ENCODE results near the gene DUSP1. TPM values are rescaled to one million over a fixed set of nuclear protein-coding genes. Genes with fewer than 3 reads are reported as not detected.

DUSP1 gene
- total and polyA plus RNA-seq, 9 of the 15 experiments (the other 6 are each of a cell fraction or from before 2014, with no cell fraction given): 2.1 to 14.2 (median 8.5) TPM

- Histone ChIP-seq H3K4me1 (replicated peaks in 1 of 2; ENCODE audit: control insufficient read depth in 2 of 2, insufficient read depth in 2 of 2, low read length in 2 of 2) (peaks cover 41 to 57% of the 10 kb centered on the region in 2 experiments), H4K20me1 (replicated peaks; ENCODE audit: control insufficient read depth, insufficient read depth, low read length) (peaks cover 29% of the 10 kb centered on the region), H2AFZ (ENCODE audit: low read depth, low read length) (no peak overlapping the region), H3K9me1 (ENCODE audit: control insufficient read depth, insufficient read depth, low read length) (peaks cover 9% of the 10 kb centered on the region), H3K36me3 (ENCODE audit: control insufficient read depth, insufficient read depth, low read length) (peaks cover 30% of the 10 kb centered on the region), H3K79me2 (ENCODE audit: control insufficient read depth, insufficient read depth, low read length) (peaks cover 26% of the 10 kb centered on the region), H3K9me3 (replicated peaks; ENCODE audit: control insufficient read depth, insufficient read depth, low read depth, low read length) (no peaks in the 10 kb centered on the region), H3K9ac (ENCODE audit: insufficient read depth in 1 of 2, low read depth in 2 of 2, low read length in 2 of 2) (peak overlapping the region; percentile 99 to 100; a peak in 2 of 4 replicates), H3K27ac (ENCODE audit: extremely low read depth, low read depth, low read length) (no peak overlapping the region; the same call in 2 of the 3 replicates), H3K4me3 (peak overlapping the region; percentile 84; the same call in 1 of the 2 replicates), H3K27me3 (ENCODE audit: control insufficient read depth in 2 of 2, insufficient read depth in 2 of 2, low read length in 2 of 2) (no peaks in the 10 kb centered on the region), H3K4me2 (ENCODE audit: insufficient read depth, low read length) (peak overlapping the region; percentile 93)
- no peak for FAIRE-seq
- BruUV-seq (replicated peaks): no TSS peak
- in situ Hi-C loops (cut with MboI) (no loop called here), intact Hi-C loops (cut with micrococcal nuclease) (no loop called here)
- ChIA-PET POLR2A (interaction anchor here (0.5 to 4.4 kb wide), 22 partner anchors 8 to 629 kb away, joined by 3 to 55 read pairs (median 4); no protein-coding TSS in a partner anchor), CTCF (ENCODE audit: low intra/inter-chr PET ratio) (interaction anchor here (0.6 kb wide), 1 partner anchor 152 kb away, joined by 3 read pairs; no protein-coding TSS in a partner anchor)
- DNase-seq (ENCODE audit: extremely low read depth in 1 of 4, low spot score in 3 of 4): no peak
- ATAC-seq: no peak
- 85% methylated on average over 17 of the region's 20 CpGs for WGBS (ENCODE audit: insufficient coverage, low coverage, missing lambda C conversion rate)
- TF ChIP-seq, protein P1, sequence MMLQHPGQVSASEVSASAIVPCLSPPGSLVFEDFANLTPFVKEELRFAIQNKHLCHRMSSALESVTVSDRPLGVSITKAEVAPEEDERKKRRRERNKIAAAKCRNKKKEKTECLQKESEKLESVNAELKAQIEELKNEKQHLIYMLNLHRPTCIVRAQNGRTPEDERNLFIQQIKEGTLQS (IDR thresholded peaks at IDR 0.05): no peak
- TF ChIP-seq, protein P1 (CRISPR knock-in tag; conservative IDR thresholded peaks at IDR 0.05): peak; percentile 38; the same call in 1 of the 2 replicates
- TF ChIP-seq, protein P2, sequence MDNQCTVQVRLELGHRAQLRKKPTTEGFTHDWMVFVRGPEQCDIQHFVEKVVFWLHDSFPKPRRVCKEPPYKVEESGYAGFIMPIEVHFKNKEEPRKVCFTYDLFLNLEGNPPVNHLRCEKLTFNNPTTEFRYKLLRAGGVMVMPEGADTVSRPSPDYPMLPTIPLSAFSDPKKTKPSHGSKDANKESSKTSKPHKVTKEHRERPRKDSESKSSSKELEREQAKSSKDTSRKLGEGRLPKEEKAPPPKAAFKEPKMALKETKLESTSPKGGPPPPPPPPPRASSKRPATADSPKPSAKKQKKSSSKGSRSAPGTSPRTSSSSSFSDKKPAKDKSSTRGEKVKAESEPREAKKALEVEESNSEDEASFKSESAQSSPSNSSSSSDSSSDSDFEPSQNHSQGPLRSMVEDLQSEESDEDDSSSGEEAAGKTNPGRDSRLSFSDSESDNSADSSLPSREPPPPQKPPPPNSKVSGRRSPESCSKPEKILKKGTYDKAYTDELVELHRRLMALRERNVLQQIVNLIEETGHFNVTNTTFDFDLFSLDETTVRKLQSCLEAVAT (IDR thresholded peaks at IDR 0.05): peak in 1 of 2 experiments; percentile 37; a peak in 2 of 4 replicates
- TF ChIP-seq ZNF274 (IDR thresholded peaks at IDR 0.05; ENCODE audit: borderline replicate concordance, low read depth, low read length) (peak; percentile 33; the same call in 1 of the 2 replicates), MAFG (tag; conservative IDR thresholded peaks at IDR 0.05) (peak; percentile 65; the same call in 1 of the 2 replicates), POLR2G (IDR thresholded peaks at IDR 0.05; ENCODE audit: low read depth, low read length) (peak; percentile 70), MAFF (IDR thresholded peaks at IDR 0.05; ENCODE audit: low read length) (peak; percentile 87), ZC3H4 (CRISPR knock-in tag; IDR thresholded peaks at IDR 0.05; ENCODE audit: borderline replicate concordance) (peak; percentile 94; the same call in 1 of the 2 replicates), TAF9B (IDR thresholded peaks at IDR 0.05; ENCODE audit: partially characterized antibody) (no peak), RBFOX2 (IDR thresholded peaks at IDR 0.05; ENCODE audit: low read depth, low read length) (peak; percentile 78), BRCA1 (IDR thresholded peaks at IDR 0.05) (no peak), BRCA1 (CRISPR knock-in tag; IDR thresholded peaks at IDR 0.05) (0 out of 2 replicates have a peak, but pooled peaks have one; percentile 41), MAFK (IDR thresholded peaks at IDR 0.05; ENCODE audit: low read length) (peak; percentile 84), MED1 (CRISPR knock-in tag; IDR thresholded peaks at IDR 0.05; ENCODE audit: borderline replicate concordance) (no peak), CHD2 (IDR thresholded peaks at IDR 0.05; ENCODE audit: low read depth, low read length) (0 out of 2 replicates have a peak, but pooled peaks have one; percentile 8)
- TF ChIP-seq, protein P3, sequence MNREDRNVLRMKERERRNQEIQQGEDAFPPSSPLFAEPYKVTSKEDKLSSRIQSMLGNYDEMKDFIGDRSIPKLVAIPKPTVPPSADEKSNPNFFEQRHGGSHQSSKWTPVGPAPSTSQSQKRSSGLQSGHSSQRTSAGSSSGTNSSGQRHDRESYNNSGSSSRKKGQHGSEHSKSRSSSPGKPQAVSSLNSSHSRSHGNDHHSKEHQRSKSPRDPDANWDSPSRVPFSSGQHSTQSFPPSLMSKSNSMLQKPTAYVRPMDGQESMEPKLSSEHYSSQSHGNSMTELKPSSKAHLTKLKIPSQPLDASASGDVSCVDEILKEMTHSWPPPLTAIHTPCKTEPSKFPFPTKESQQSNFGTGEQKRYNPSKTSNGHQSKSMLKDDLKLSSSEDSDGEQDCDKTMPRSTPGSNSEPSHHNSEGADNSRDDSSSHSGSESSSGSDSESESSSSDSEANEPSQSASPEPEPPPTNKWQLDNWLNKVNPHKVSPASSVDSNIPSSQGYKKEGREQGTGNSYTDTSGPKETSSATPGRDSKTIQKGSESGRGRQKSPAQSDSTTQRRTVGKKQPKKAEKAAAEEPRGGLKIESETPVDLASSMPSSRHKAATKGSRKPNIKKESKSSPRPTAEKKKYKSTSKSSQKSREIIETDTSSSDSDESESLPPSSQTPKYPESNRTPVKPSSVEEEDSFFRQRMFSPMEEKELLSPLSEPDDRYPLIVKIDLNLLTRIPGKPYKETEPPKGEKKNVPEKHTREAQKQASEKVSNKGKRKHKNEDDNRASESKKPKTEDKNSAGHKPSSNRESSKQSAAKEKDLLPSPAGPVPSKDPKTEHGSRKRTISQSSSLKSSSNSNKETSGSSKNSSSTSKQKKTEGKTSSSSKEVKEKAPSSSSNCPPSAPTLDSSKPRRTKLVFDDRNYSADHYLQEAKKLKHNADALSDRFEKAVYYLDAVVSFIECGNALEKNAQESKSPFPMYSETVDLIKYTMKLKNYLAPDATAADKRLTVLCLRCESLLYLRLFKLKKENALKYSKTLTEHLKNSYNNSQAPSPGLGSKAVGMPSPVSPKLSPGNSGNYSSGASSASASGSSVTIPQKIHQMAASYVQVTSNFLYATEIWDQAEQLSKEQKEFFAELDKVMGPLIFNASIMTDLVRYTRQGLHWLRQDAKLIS (CRISPR knock-in tag; IDR thresholded peaks at IDR 0.05): 0 out of 2 replicates have a peak, but pooled peaks have one; percentile 14
Measured at GRCh38 chr5:172768573-172769341, 2.2 kb downstream of the DUSP1 start.
